Karpas-422 (cell line): Measurements from ENCODE around the gene CDON. TPM values are rescaled to one million over a fixed set of nuclear protein-coding genes. Genes with fewer than 3 reads are reported as not detected.

Experiments used
- DNase-seq: peaks from one replicate; pipeline ENCODE4 v3.0.0-alpha.2; 2015
- H2AFZ ChIP-seq: fragments of 200-600 bp; sonication (generic); 2 replicates; pipeline ENCODE4 v1.6.1; 2014; ENCODE audit warnings: antibody characterized with exemption, low read length, mixed read lengths
- H3K27ac ChIP-seq: fragments of 200-600 bp; sonication (generic); 2 replicates; pipeline ENCODE4 v1.5.1; 2014; ENCODE audit warnings: mild to moderate bottlenecking, low read length, moderate library complexity
- H3K27me3 ChIP-seq: fragments of 200-600 bp; sonication (generic); 2 replicates; pipeline ENCODE4 v1.6.1; 2014; ENCODE audit warnings: low read length, mixed read lengths
- H3K36me3 ChIP-seq: fragments of 200-600 bp; sonication (generic); 2 replicates; pipeline ENCODE4 v1.6.1; 2014; ENCODE audit warnings: low read length, mixed read lengths; ENCODE audit not compliant: insufficient read depth
- H3K4me1 ChIP-seq: fragments of 200-600 bp; sonication (generic); 2 replicates; pipeline ENCODE4 v1.6.1; 2014; ENCODE audit warnings: mild to moderate bottlenecking, low read length, mixed read lengths
- H3K4me2 ChIP-seq: fragments of 200-600 bp; sonication (generic); 2 replicates; pipeline ENCODE4 v1.6.1; 2014; ENCODE audit warnings: low read length, low read depth, mild to moderate bottlenecking; ENCODE audit not compliant: poor library complexity, severe bottlenecking
- H3K4me3 ChIP-seq: fragments of 200-600 bp; sonication (generic); 2 replicates; pipeline ENCODE4 v1.5.1; 2014; ENCODE audit warnings: mild to moderate bottlenecking, antibody characterized with exemption, low read length, mixed read lengths
- H3K79me2 ChIP-seq: fragments of 200-600 bp; sonication (generic); 2 replicates; pipeline ENCODE4 v1.6.1; 2014; ENCODE audit warnings: mild to moderate bottlenecking, low read length, mixed read lengths
- H3K9ac ChIP-seq: fragments of 200-600 bp; sonication (generic); 2 replicates; pipeline ENCODE4 v1.6.0; 2014; ENCODE audit warnings: low read length
- H3K9me2 ChIP-seq: fragments of 200-600 bp; sonication (generic), shearing (Covaris generic); replicated peaks from 2 replicates; pipeline ENCODE4 v1.6.0; 2014; ENCODE audit warnings: mild to moderate bottlenecking, low read length, moderate library complexity; ENCODE audit not compliant: insufficient read depth
- H3K9me3 ChIP-seq: fragments of 300-700, 200-600 bp; sonication (generic); 2 replicates; pipeline ENCODE4 v1.6.1; 2014; ENCODE audit warnings: low read length, mixed read lengths
- H4K20me1 ChIP-seq: fragments of 200-600 bp; sonication (generic); 2 replicates; pipeline ENCODE4 v1.6.1; 2014; ENCODE audit warnings: mild to moderate bottlenecking, antibody characterized with exemption, low read length, low read depth; ENCODE audit not compliant: insufficient read depth
- total RNA-seq: library from RNA; depleted of rRNA; stranded (reverse); fragments of >200 nt; shearing (Covaris generic); gene quantifications from 2 replicates; pipeline ENCODE4 v1.2.3, GENCODE V29; 2014; ENCODE audit warnings: low replicate concordance

Gene CDON
- total RNA-seq, 1 experiment from 2014 or later = 2.1 TPM

GRCh38 chr11:126059238-126059781, 3.4 kb downstream of the CDON start:
- H3K4me1 ChIP-seq = peaks cover 8% of the 10 kb centered on the region
- H3K36me3 ChIP-seq = no peaks in the 10 kb centered on the region
- no peaks in the 10 kb centered on the region for H4K20me1 ChIP-seq
- H3K9me2 ChIP-seq = no peaks in the 10 kb centered on the region
- H2AFZ ChIP-seq = no peak overlapping the region
- H3K9ac ChIP-seq = no peak overlapping the region
- no peak overlapping the region for H3K4me2 ChIP-seq
- H3K27me3 ChIP-seq = no peaks in the 10 kb centered on the region
- H3K9me3 ChIP-seq = no peaks in the 10 kb centered on the region
- DNase-seq = no peak
- H3K27ac ChIP-seq = no peak overlapping the region
- no peak overlapping the region for H3K4me3 ChIP-seq
- no peaks in the 10 kb centered on the region for H3K79me2 ChIP-seq

GRCh38 chr11:126058105-126058874, 4.4 kb downstream of the CDON start:
- Histone ChIP-seq H3K9ac (no peak overlapping the region), H3K79me2 (no peaks in the 10 kb centered on the region), H3K27ac (no peak overlapping the region), H3K27me3 (no peaks in the 10 kb centered on the region), H3K36me3 (no peaks in the 10 kb centered on the region), H3K4me2 (no peak overlapping the region), H3K9me3 (no peaks in the 10 kb centered on the region), H3K4me3 (no peak overlapping the region), H3K9me2 (no peaks in the 10 kb centered on the region), H3K4me1 (peaks cover 8% of the 10 kb centered on the region), H4K20me1 (no peaks in the 10 kb centered on the region), H2AFZ (no peak overlapping the region)
- no peak for DNase-seq

- DNase-seq = no peak
Measured at GRCh38 chr11:126054882-126055281, 7.8 kb downstream of the CDON start.

GRCh38 chr11:126054408-126054807, 8.3 kb downstream of the CDON start:
- no peak overlapping the region for H2AFZ ChIP-seq
- no peaks in the 10 kb centered on the region for H3K36me3 ChIP-seq
- DNase-seq = no peak

More at GRCh38 chr11:126054882-126055281, 7.8 kb downstream of the CDON start:
- Histone ChIP-seq H3K4me1 (no peaks in the 10 kb centered on the region), H3K4me2 (no peak overlapping the region), H3K27ac (no peak overlapping the region), H3K9me2 (no peaks in the 10 kb centered on the region), H4K20me1 (no peaks in the 10 kb centered on the region), H3K9ac (no peak overlapping the region), H3K79me2 (no peaks in the 10 kb centered on the region), H3K27me3 (no peaks in the 10 kb centered on the region), H3K9me3 (no peaks in the 10 kb centered on the region), H3K36me3 (no peaks in the 10 kb centered on the region), H2AFZ (no peak overlapping the region), H3K4me3 (no peak overlapping the region)

GRCh38 chr11:126053415-126054286, 9.0 kb downstream of the CDON start:
- H3K9me2 ChIP-seq = no peaks in the 10 kb centered on the region
- no peak overlapping the region for H3K4me3 ChIP-seq
- H3K27me3 ChIP-seq = no peaks in the 10 kb centered on the region
- H3K27ac ChIP-seq = no peak overlapping the region
- no peaks in the 10 kb centered on the region for H3K4me1 ChIP-seq
- no peak overlapping the region for H2AFZ ChIP-seq
- no peaks in the 10 kb centered on the region for H3K79me2 ChIP-seq
- no peaks in the 10 kb centered on the region for H4K20me1 ChIP-seq
- H3K9me3 ChIP-seq = no peaks in the 10 kb centered on the region
- no peak overlapping the region for H3K4me2 ChIP-seq
- DNase-seq = no peak
- H3K9ac ChIP-seq = no peak overlapping the region
- no peaks in the 10 kb centered on the region for H3K36me3 ChIP-seq

More at GRCh38 chr11:126054408-126054807, 8.3 kb downstream of the CDON start:
- Histone ChIP-seq H3K27ac (no peak overlapping the region), H3K9me2 (no peaks in the 10 kb centered on the region), H3K4me3 (no peak overlapping the region), H3K9ac (no peak overlapping the region), H3K27me3 (no peaks in the 10 kb centered on the region), H3K9me3 (no peaks in the 10 kb centered on the region), H3K4me1 (no peaks in the 10 kb centered on the region), H3K79me2 (no peaks in the 10 kb centered on the region), H4K20me1 (no peaks in the 10 kb centered on the region), H3K4me2 (no peak overlapping the region)

- H3K27me3 ChIP-seq = no peaks in the 10 kb centered on the region
- no peak for DNase-seq
- no peak overlapping the region for H3K4me3 ChIP-seq
- H3K4me1 ChIP-seq = no peaks in the 10 kb centered on the region
- H2AFZ ChIP-seq = no peak overlapping the region
- no peak overlapping the region for H3K4me2 ChIP-seq
- no peaks in the 10 kb centered on the region for H3K79me2 ChIP-seq
- no peaks in the 10 kb centered on the region for H3K9me2 ChIP-seq
- no peak overlapping the region for H3K9ac ChIP-seq
- no peak overlapping the region for H3K27ac ChIP-seq
- H3K36me3 ChIP-seq = no peaks in the 10 kb centered on the region
- no peaks in the 10 kb centered on the region for H3K9me3 ChIP-seq
- no peaks in the 10 kb centered on the region for H4K20me1 ChIP-seq
Measured at GRCh38 chr11:126051117-126051516, 11.5 kb downstream of the CDON start.

- DNase-seq = no peak
- H3K27me3 ChIP-seq = no peaks in the 10 kb centered on the region
- H3K9me3 ChIP-seq = no peaks in the 10 kb centered on the region
- no peak overlapping the region for H3K4me2 ChIP-seq
- H3K9me2 ChIP-seq = no peaks in the 10 kb centered on the region
- H3K27ac ChIP-seq = no peak overlapping the region
- no peaks in the 10 kb centered on the region for H3K4me1 ChIP-seq
- no peaks in the 10 kb centered on the region for H3K36me3 ChIP-seq
- no peak overlapping the region for H3K9ac ChIP-seq
- H4K20me1 ChIP-seq = no peaks in the 10 kb centered on the region
- H3K4me3 ChIP-seq = no peak overlapping the region
- no peak overlapping the region for H2AFZ ChIP-seq
- H3K79me2 ChIP-seq = no peaks in the 10 kb centered on the region
Measured at GRCh38 chr11:126049159-126049558, 13.5 kb downstream of the CDON start.

- H3K4me1 ChIP-seq = no peaks in the 10 kb centered on the region
- no peaks in the 10 kb centered on the region for H4K20me1 ChIP-seq
- H3K4me2 ChIP-seq = no peak overlapping the region
- no peaks in the 10 kb centered on the region for H3K9me3 ChIP-seq
- no peaks in the 10 kb centered on the region for H3K36me3 ChIP-seq
- no peak overlapping the region for H3K4me3 ChIP-seq
- H3K27me3 ChIP-seq = no peaks in the 10 kb centered on the region
- H3K9ac ChIP-seq = no peak overlapping the region
- no peaks in the 10 kb centered on the region for H3K79me2 ChIP-seq
- DNase-seq = no peak
- H3K27ac ChIP-seq = no peak overlapping the region
- no peaks in the 10 kb centered on the region for H3K9me2 ChIP-seq
- H2AFZ ChIP-seq = no peak overlapping the region
Measured at GRCh38 chr11:126048197-126048596, 14.5 kb downstream of the CDON start.
